HG02571 (cell line): ENCODE measurements around the gene RTEL1.
"Not testable (repeated sequence)": the region's sequence is repeated elsewhere in the genome, so short reads cannot be mapped to it uniquely, and the experiment has no call there.

ENCODE experiments used
- ATAC-seq: cut with Tn5 transposase; IDR thresholded peaks from one replicate; pipeline ENCODE4 v1.9.1; 2021; ENCODE audit warnings: mild to moderate bottlenecking, moderate library complexity; ENCODE audit not compliant: unreplicated experiment

RTEL1 gene

DNA sequence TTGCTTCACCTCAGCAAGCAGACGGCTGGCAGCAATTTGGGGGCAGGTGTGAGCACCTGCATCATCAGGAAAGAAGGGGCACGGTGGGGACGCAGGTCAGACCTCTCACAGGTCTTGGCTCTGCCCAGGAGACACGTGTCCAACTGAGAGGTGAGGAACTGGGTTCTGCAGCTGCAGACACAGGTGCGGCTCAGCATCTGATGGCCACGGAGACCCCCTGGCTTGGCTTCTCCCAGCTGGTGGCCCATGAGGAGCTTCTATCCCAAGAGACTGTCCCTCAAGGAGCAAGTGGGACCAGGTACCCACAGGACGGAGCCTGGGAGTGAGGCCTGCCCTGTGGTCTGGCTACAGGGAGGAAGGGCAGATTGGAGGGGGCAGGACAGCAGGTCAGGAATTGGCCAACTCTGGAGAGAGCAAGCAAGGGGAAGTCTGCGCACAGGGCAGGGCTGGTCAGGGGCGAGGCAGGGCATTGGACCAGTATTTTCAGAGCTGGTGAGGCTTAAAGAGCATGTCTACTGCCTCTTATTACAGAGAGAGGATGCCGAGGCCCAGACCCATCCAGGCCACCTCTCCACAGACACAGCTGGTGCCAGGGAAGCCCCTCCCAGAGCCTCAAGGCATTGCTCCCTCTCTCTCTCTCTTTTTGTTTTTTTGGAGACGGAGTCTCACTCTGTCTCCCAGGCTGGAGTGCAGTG is 9.1 kb upstream of the RTEL1 start:
- no peak for ATAC-seq

DNA sequence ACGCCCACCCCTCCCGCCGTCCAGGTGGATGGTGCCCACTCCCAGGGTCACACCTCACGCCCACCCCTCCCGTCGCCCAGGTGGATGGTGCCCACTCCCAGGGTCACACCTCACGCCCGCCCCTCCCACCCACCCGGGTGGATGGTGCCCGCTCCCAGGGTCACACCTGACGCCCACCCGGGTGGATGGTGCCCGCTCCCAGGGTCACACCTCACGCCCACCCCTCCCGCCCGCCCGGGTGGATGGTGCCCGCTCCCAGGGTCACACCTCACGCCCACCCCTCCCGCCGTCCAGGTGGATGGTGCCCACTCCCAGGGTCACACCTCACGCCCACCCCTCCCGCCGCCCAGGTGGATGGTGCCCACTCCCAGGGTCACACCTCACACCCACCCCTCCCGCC is 7.6 kb upstream of the RTEL1 start:
- ATAC-seq, result not testable (repeated sequence)

DNA sequence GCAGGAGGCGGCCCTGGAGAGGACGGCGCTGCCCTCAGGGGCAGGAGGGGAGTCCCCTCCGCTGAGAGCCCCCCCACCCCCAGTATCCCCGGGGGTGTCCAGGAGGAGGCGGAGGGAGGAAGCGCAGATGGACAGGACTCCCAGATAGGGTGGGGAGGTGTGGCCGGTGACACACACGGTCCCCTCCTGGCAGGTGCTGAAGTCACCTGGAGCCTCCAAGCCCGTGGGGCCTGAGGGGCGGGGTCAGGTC is 6.2 kb upstream of the RTEL1 start:
- ATAC-seq, result no peak

DNA sequence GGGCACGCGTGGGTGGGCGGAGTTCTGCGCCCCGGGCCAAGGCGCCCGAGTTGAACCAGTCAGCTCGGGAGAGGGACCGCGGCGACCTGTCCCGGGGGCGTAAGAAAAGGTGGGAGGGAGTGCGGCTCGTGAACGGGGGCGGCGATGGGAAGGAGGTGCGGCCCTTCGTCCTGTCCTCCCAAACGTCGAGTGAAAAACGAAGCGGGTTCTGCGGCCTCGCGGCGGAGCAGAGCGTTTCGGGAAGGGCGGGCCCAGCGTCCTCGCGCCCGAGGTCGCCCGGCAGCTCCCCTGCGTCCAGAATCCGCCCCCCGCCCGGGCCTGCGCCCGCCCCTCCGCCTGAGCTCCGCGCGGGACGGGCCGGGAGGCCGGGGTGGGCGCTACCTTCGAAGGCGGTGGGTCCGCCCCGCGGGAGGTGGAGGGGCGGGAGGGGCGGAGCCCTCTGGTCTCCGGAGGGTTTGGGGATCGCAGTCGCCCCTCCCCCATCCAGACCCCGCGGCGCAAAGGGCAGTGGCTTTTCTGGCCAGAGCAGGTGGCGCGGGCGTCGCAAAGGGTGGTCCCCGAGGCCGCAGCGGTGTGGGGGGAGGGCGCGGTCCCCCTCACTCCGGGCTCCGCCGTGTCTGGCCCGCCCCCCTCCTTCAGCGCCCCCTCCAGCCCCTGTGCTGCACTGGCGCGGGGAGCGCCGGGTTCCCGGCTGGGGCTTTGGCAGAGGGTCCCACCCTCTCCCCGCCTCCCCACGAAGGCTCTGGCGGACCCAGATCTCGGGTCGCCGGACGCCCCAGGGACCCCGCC is 5.7 kb upstream of the RTEL1 start:
- ATAC-seq, result no peak

DNA sequence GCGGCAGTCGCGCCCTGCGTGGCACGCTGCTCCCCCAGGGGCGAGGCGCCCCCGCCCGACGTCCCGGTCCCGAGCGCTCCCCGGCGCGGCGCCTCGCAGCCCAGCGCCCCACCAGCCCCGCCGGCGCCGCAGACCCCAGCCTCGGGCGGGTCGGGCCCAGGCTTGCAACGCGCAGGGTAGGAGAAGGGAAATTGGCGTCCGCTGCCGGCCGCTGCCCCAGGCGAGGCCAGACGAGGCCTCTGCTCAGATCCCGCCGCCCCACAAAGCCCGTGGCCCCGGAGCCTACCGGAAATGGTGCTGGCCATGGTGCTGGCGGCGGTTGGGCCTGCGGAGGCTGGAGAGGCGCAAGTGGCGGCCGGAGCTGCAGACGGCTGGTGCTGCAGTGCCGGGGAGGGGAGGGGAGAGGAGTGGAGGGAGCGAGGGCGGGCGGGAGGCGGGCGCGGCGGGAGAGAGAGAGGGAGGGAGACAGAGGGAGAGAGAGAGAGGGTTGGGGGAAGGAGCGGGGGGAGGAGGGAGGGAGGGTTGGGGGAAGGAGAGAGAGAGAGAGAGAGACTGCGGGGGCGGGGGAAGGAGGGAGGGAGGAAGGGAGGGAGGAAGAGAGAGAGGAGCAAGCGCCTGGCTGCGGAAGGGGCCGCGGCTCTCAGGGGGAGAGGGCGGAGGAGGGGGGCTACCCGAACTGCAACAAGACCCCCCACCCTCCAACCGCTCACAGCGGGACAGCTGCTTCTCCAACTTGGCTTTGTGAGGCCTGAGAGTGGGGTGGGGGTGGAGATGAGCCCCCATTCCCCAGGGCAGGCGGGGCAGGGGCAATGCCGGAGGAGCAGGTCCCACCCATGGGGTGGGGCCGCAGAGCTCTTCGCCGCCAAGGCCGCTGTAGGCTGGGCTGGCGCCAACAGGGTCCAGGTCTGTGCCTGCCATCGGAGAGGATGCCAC is 4.8 kb upstream of the RTEL1 start, which contains the start of gene STMN3:
Gene STMN3, minus strand, starts transcription at position 384 of the 933 bp plus-strand sequence. Its CDS starts 79 bp downstream, at position 305.
- no peak for ATAC-seq

DNA sequence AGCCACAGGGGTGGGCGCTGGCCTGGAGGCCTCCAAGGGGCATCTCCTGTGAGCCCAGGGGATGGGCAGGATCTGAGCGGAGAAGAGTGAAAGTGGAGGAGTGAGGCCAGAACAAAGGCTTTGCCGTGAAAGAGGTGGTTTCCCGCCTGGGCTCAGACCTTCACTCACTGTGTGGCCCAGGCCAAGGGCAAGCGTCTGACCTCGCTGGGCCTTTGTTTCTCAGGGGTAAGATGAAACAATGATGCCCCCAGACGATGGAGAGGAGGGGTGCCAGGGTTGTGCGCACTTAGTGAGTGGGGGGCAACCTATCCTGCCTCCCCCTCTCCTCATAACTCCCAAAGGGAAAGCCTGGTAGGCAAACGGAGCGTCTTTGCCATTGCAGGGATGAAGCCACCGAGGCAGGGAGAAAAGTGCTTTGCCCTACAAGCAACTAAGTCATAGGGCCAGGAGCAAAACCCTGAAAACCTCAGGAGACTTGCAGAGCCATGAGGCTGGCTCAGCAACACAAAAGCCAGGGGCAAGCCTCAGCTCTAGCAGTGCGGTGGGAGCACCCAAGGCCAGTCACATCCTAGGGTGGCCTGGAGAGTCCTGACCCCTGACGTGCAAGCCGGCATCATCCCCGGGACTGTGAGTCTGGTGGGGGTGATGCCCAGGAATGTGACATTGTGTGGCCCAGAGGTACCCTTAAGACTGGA is 4.0 kb upstream of the RTEL1 start:
- no peak for ATAC-seq

DNA sequence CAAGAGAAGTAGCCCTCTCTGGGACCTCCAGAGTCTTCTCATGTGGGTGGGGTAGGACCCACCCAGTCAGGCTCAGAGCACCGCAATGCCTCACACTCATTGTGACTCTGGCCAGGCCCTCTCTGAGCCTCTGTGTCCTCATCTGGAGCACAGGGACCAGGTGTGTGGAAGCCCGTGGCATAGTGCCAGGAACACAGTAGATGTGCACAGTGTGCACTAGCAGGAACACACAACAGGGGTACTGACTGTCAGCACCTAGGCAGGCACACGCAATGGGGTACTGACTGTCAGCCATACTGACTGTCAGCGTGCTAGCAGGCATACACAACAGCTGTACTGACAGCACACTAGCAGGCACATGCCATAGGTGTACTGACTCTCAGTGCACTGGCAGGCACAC is 2.9 kb upstream of the RTEL1 start:
- ATAC-seq, result no peak

DNA sequence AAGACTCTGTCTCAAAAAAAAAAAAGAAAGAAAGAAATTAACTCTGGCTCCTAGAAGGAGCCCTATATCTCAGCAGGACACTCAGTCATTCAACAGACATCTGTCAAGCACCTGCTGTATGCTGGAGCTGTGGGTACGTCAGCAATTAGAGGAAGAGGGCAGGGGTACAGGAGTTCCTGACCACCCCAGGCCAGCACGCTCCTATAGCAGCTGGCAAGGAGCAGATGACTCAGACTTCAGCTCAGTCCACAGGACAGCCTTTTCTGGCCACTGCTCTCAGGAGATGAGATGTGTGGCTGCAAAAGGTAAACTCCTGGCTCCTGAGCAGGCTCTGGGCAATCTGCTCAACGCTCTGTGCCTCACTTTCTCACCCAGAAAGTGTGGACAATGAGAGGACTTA is 1.7 kb upstream of the RTEL1 start:
- no peak for ATAC-seq

DNA sequence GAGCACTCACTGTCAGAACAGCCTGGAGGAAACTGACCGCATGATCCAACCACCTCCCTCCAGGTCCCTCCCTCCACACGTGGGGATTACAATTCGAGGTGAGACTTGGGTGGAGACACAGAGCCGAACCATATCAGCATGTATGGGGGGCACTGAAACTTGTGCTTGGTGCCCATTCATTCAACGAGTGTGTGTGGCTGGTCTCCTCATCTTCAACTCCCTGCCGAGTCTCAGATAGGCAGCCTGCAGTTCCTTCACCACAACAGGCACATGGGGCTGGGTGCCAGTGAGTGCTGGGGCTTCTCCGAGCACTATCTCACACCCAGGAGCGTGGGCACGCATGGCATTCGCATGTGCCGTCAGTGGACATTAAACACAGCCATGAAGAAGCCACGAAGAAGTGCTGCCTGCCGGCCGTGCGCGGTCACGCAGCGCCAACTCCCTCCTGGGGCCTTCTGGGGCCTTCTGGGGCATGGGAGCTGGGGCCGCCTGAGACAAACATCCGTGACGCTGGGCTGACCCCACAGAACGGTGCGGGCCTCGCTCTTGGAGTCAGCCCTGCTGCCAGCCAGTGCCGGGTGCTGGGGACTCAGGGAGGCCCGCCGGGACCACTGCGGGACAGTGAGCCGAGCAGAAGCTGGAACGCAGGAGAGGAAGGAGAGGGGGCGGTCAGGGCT is 714 bp upstream of the RTEL1 start:
- ATAC-seq, result no peak

DNA sequence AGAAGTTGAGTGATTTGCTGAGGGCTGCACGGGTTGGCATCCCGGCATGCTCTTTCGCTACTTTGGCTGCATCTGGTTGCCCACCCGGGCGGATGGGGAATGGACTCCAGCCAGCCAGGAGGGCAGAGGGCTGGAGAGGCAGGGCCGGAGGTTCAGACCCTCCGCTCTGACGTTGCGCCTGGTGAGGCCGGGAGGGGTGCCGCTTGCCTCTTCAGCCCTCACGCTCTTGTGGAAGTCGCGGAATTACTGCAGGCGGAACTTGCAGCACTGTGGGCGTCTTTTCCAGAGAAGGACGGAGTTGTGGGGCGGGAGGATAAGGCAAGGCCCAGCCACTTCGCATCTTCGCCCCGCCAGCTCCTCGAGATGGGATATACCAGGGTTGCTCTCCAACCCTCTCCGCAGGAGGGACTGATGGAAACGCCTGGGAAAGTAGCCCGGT is 656 bp downstream of the RTEL1 start:
- peak; percentile 29 for ATAC-seq

DNA sequence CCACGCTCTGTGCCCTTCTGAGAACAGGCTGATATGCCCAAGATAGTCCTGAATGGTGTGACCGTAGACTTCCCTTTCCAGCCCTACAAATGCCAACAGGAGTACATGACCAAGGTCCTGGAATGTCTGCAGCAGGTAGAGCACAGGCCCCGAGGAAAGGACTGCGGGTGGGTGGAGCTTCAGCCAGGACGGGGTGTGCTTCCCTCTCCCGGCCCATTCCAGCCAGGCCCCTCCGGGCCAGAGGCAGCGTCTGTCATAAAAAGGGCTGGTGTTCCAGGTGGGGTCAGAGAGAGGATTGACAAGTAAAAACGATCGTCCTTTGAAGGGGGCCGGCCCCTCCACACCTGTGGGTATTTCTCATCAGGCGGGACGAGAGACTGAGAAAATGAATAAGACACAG is 1.3 kb downstream of the RTEL1 start:
- ATAC-seq, result no peak

DNA sequence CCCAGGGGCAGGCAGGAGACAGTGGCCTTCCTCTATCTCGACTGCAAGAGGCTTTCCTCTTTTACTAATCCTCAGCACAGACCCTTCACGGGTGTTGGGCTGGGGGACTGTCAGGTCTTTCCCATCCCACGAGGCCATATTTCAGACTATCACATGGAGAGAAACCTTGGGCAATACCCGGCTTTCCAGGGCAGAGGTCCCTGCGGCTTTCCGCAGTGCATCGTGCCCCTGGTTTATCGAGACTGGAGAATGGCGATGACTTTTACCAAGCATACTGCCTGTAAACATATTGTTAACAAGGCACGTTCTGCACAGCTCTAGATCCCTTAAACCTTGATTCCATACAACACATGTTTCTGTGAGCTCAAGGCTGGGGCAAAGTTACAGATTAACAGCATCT is 2.1 kb downstream of the RTEL1 start:
- not testable (repeated sequence) for ATAC-seq

DNA sequence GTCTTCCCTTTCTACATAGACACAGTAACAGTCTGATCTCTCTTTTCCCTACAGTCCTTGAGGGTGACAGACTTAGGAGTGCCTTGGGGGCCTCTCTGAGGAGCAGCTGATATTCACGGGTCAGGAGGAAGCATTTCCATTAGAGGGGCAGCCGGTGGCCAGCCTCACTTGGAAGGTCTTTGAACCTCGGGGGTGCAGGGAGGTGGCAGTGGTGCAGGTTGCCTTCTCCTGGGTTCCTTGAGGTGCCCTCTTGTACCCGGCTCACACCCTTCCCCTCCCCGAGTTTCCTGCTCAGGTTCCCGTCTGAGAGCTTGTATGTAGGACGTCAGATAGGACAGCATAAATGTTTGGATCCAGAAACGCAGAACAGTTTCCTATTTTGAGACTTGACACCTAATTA is 2.5 kb downstream of the RTEL1 start:
- ATAC-seq, result no peak

DNA sequence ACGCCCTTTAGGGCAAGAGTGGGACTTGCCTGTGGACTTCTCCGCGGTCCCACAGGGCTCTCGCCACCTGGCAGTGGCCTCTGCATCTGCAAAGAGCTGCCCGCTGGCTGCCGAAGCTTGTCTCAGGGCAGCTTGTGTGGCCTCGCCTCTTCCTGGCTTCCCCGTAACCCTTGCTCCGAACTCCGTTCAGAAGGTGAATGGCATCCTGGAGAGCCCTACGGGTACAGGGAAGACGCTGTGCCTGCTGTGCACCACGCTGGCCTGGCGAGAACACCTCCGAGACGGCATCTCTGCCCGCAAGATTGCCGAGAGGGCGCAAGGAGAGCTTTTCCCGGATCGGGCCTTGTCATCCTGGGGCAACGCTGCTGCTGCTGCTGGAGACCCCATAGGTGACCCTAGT is 3.0 kb downstream of the RTEL1 start:
- ATAC-seq, result no peak

DNA sequence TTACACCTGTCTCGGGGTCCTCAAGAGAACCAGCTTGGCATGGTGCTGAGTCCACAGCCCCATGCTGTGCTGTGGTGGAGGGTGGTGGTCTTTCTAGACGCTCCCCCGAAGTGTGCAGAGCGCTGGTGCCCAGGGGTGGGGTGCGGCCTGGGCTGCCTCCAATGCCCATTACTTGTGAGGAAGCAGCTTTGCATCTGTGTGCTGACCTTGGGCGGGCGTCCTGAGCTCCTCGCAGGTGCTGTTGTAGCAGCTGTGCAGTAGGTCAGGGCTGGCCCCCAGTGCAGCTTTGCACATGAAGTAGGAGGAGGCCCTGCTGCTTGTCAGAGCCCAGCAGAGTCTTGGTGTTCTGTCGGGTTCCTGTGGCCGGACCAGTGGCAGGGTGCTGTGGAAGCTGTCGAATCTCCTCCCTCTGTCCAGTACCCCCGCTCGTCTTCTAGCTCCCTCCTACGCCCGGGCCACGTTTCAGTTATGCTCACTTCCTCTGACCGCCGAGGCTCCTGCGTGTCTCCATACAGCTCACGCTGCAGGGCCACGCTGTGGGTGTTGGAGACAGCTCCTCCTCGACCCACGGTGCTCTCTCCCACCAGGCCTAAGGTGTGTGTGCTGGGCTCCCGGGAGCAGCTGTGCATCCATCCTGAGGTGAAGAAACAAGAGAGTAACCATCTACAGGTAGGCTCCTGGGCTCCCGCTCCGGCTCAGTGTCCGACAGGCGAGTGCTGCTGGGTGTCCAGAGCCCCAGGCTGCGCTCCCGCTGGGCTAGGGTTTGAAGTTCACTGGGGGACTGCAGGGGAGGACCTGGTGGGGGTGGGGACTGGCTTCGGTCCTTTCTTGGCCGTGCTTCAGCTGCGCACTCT is 4.1 kb downstream of the RTEL1 start:
- ATAC-seq, result no peak

DNA sequence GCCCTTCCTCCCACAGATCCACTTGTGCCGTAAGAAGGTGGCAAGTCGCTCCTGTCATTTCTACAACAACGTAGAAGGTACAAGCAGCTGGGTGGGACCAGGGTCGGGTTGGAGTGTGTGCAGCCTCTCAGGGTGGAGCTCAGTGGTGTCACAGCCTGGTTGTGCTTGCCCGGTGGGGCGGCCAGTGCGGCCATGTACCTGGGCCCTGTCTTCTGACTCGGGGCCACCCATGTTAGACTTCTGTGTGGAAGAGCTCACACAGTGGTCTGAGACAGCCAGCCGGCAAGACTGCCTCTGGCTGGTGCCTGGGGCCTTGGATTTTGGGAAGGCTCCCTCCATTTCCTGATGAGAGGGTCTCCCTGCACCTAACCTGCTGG is 4.7 kb downstream of the RTEL1 start:
- ATAC-seq, result no peak

DNA sequence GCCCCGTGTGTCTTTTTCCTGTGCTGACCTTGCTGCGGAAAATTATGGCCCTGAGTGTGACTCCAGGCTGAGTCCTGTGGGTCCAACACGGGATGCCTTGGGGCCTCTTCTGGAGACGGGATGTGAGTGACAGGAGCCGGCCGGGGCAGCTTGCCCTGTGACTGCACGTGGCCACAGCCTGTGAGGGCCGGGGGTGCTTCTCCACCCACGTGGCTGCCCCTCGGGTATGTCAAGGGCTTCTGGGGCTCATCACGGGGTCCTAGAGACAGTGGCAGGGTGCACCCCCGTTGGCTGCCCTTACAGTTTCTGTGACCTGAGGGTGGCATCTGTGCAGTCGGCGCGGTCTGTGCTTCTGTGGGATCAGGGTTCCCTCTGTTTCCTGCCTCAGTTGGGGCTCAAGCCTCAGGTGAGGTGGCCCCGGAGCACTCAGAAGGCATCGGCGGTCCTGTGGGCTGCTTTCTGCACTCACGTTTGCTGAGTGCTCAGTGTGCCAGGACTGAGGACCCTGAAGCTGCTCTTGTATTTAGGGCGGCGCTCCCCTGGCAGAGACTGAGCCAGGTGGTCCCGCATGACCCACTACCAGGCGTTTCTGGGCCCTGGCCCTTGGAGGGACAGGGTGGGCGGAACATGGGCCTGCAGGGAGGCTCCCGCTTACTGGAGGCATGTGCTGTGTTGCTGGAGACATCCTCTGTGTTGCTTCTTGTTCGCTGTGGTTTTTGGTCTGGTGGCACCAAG is 5.4 kb downstream of the RTEL1 start:
- no peak for ATAC-seq

DNA sequence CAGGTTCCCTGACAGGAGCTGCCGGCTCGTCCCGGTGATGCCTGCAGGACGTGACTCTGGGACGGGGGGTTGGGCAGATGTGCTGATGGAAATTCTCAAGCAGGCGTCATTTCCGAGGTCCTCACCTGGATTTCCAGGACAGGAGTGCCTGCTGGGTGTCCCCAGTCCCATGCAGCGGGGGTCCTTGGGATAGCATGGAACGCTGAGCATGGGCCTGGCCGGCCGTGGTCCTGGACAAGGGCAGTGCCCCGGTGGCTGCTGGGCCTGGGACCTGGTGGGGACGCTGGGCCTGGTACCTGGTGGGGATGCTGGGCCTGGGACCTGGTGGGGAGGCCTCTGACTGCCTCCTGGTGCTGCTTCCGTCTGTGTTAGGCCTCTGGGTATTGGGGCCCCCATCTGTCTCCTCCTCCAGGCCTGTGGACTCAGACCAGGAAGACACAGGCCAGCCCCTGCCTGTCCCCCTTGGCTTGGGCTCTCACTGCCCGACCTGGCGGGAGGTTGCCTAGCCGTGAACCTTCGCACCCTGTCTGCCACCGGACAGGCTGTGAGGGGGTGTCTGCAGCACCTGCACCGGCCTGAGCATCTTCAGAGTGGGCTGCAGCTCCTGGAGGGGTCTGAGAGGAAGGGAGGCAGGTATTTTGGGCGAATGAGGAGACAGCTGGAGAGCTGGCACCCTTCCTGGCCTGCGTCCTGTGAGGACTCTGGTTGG is 6.2 kb downstream of the RTEL1 start:
- ATAC-seq, result no peak
